SK-N-SH treated with all-trans-retinoic acid at 6 μM for 48 hours (cell line): Measurements from ENCODE around the gene HS3ST4.

Experiments
- RARB ChIP-seq: fragments of 250-450 bp; sonication (Bioruptor Pico); IDR thresholded peaks from 2 replicates; pipeline ENCODE4 v1.8.0; 2021; ENCODE audit warnings: mild to moderate bottlenecking, moderate library complexity
- TOX ChIP-seq: fragments of 250-450 bp; sonication (Bioruptor Pico); IDR thresholded peaks from 2 replicates; pipeline ENCODE4 v1.8.0; 2021; ENCODE audit warnings: mild to moderate bottlenecking, moderate library complexity, borderline replicate concordance
- ZFP30 ChIP-seq: fragments of 450-650 bp; formaldehyde crosslinking; IDR thresholded peaks from 2 replicates; pipeline ENCODE4 v1.5.0; 2022; ENCODE audit warnings: mild to moderate bottlenecking, moderate library complexity
- ZNF70 ChIP-seq: fragments of 450-650 bp; formaldehyde crosslinking; IDR thresholded peaks from 2 replicates; pipeline ENCODE4 v1.5.0; 2020; ENCODE audit warnings: mild to moderate bottlenecking, moderate library complexity
- ZNF8 ChIP-seq: fragments of 450-650 bp; formaldehyde crosslinking; IDR thresholded peaks from 2 replicates; pipeline ENCODE4 v1.5.0; 2020; ENCODE audit warnings: mild to moderate bottlenecking, moderate library complexity

- TF ChIP-seq ZNF8 (no peak), TOX (CRISPR knock-in tag) (no peak), RARB (CRISPR knock-in tag) (no peak), ZNF70 (CRISPR knock-in tag) (no peak), ZFP30 (CRISPR knock-in tag) (no peak)
Observed at GRCh38 chr16:25676820-25677219, 14.9 kb upstream of the HS3ST4 start.
